HG03280 (cell line): ENCODE results near the gene SNX5.
A peak's percentile ranks its signal among the peaks of the same experiment; 100 is the strongest.

Experiments
- ATAC-seq: cut with Tn5 transposase; IDR thresholded peaks from one replicate; pipeline ENCODE4 v1.9.1; 2021; ENCODE audit warnings: mild to moderate bottlenecking, moderate library complexity; ENCODE audit not compliant: unreplicated experiment

Gene SNX5

GRCh38 chr20:17941087-17941825 lies 27.3 kb downstream of the SNX5 start:
- no peak for ATAC-seq

DNA sequence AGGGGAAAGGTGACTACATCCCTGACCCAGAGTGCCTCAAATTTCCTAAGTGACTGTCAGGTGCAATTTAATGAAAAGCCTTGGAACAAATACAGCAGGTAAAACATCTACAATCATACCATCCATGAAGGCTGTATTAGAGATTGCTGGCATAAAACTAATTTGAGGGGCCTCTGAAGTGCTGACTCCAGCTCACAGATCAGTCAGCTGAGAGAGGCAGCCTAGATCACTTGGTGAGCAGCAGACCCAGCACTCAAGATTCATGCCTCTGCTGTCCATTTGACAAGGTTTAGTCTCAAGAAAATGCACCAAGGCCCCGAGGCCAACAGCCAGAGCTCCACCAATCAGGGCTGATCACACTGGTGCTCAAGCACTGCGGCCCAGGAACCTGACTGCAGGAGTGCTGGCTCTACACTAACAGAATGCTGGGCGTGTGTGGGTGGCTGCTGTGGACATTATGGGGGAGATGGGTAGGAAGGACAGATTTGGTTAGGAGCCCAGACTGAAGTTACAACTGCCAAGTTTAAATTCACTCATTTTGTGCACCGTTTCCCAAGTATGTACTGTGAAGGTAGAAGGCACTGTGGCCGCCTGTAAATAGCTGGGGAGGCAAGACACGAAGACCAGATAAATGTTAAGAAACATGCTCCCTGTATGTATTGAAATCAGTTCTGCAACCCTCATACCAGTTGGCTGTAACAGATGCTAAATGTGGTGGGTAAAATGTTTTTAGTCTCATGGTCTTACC lies 28.2 kb downstream of the SNX5 start:
- no peak for ATAC-seq

GRCh38 chr20:17939622-17940223 lies 28.9 kb downstream of the SNX5 start:
- ATAC-seq = no peak

DNA sequence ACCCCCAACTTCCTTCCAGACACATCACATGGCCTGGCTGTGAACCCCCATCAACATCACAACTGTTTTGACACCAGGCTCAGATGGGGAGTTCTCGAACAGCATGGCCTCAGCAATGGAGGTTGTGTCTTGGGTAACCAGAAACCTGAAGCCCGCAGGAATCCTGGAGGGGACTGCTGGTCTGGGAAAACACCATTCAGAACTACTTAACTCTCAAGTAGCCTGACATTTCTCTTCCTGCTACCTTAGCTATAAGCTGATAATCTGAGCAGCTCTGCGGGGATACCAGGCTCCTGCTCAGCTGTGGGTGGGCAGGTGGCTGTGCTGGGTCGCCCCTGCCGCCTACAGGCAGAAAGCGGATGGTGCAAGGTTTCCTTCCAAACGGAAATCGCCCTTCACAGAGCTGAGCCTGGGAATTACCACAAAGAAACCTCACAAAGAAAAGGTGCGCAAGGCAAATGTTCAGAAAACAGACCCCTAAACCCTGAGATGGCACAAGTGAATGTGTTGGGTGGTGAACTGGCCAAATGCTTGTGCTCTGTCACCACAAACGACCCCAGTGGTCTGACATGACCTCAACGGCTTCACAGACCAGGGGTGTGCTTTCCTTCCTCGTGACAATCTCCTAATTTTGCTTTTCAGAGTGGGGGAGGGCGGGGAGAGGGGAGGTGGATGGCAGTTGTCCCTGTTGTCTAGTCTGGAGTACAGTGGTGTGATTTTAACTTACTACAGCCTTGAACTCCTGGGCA lies 29.5 kb downstream of the SNX5 start:
- peak; percentile 76 for ATAC-seq

GRCh38 chr20:17936761-17937732 lies 31.5 kb downstream of the SNX5 start:
- ATAC-seq = no peak

DNA sequence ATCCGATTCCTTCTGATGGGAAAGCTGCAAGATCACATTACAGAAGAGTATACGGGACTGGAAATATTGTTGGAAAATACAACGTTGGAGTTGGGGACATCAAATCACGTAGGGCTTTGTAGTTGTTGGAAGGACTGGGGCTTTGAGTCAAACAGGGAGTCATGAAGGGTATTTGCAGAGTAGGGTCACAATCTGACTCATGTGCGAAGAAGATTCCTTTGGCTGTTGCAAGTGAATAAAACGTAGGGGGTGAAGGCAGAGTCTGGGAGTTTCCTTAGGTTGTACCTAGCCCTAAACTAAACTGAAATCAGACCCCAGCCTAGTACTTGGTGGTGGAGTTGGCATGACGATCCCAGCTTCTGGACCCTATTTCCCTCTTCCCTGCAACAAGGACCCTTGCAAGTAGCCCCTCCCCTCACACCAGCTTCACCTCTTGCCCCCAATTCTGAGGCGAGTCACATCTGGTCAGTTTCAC lies 32.3 kb downstream of the SNX5 start:
- ATAC-seq = no peak

GRCh38 chr20:17935761-17936160 lies 32.8 kb downstream of the SNX5 start:
- ATAC-seq = no peak

DNA sequence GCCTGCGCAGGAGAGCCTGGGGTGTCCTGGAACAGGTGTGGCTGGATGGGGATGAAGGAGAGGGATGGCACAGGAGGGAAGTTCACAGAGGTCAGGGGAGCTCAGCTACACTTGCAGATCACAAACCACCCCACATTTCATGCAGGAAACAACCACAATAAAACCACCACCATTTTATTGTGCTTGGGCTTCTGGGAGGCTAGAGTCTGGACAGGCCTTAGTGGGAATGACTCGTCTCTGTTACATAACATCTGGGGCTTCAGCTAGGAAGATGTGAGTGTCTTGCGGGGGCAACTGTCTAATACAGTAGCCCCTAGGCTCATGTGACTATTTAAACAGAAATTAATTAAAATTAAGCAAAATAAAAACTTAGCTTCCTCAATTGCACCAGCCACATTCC lies 33.4 kb downstream of the SNX5 start:
- no peak for ATAC-seq

- ATAC-seq = no peak
Measured at GRCh38 chr20:17934141-17934862, 34.3 kb downstream of the SNX5 start.

- ATAC-seq = no peak
Measured at GRCh38 chr20:17933711-17934110, 34.9 kb downstream of the SNX5 start.

DNA sequence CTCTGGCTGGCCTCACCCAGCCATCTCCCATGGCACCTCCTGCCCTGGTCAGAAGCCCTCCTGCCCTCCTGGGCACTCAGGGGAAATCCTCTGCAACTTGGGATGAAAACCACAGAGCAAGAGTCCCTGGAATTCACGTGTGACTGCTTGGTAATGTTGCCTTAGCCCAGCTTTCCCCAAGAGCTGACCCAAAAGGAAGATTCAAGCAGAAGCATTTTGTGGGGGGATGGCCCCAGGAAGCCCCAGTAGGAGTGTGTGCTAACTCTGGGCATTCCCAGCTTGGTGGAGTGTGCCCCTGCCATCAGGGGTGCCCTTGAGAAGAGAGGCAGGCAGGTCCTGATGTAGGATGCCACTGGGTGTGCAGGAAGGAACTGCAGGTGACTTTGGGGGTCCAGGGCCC lies 35.5 kb downstream of the SNX5 start:
- no peak for ATAC-seq

DNA sequence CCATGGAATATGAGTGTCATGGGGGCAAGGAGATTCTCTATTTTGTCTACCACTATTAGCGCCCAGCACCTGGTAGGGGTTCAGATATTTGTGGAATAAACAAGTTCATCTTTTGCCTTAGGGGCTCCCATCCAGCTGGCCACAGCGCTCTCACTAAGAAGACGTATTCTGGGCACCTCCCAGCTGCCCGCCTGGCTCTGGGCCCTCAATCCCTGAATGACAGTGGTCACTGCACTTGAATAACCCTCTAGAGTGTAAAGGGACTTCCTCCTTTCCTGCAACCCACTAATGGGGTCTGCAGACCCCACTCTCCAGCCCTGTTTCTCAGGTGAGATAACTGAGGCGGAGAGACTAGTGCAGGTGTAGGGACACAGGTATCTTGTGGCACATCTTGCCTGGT lies 36.2 kb downstream of the SNX5 start:
- ATAC-seq = no peak

DNA sequence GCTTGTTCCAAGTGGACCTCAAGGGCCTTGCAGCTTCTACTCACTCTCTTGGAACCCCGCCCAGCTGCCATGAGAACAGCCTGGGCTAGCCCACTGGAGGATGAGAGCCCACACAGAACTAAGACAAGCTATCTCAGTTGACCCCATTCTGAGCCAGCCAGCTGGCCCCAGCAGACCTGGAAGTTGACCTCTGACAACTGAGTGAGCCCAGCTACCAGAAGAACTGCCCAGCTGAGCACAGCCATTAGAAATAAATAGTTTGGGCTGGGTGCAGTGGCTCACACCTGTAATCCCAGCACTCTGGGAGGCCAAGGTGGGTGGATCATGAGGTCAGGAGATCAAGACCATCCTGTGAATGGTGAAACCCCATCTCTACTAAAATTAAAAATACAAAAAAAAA lies 37.1 kb downstream of the SNX5 start:
- ATAC-seq = no peak

DNA sequence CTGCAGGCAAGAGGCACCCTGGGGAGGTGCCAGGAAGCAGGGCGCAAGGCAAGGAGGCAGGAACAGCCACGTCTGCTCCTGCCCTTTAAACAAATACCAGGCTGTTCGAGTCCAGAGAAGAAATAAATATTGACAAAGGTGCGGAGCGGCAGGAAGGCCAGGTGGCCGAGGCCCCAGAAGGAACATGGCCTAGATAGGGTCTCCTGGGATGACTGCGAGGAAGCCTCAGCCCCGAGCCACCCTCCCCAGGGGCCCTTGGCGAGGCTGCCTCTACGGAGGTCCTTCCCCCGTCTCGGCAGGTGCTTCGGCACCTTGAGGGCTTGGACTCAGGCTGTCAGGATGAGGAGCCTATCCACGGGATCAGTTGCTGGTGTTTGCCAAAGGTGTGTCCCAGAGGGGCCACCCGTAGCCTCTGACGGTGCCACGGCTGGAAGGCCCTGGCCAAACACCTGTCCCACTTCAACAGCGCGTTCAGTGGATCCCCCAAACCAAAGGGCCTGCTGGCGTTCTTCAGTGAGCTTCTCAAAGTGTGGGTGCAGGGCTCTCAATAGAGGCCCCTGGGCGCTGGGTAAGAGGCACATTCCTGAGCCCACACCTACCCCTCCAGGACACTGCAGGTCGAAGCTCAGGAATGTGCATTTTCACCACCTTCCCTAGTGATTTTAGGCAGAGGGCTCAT lies 39.8 kb downstream of the SNX5 start:
- ATAC-seq = no peak

DNA sequence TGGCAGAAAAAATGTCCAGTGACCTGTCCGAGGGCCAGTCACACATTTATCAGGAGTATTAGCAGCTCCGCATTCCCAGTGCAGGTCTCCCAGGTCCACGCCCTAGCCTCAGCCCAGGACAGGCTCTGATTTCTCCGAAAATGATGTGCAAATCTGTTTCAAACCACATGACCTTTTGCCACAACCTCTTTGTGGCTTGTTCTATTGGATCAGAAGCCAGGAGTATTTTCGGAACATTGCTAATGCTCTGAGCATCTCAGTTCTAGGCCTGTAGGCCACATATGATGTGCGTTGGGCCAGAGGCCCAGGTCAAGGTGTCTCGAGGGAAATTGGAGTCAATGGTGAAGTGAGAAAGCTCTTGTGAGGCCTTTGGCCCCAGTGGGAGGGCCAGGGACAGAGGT lies 40.4 kb downstream of the SNX5 start:
- ATAC-seq = no peak

DNA sequence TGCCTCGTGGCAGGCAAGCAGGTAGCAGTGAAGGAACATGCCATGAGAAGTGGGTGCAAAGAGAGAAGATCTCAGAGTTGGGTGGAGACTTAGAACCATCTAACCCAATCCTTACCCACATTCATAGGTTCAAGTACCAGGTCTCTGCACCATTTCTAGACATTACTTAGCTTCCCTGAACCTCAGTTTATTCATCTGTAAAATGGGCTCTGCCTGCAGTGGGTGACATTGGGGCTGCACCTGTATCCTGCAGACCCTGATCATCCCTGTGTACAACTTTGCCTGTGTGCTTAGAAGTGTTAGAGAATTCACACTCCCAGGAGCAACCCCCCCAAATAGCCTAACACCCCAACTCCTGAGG lies 42.7 kb downstream of the SNX5 start:
- no peak for ATAC-seq

GRCh38 chr20:17925141-17925939 lies 43.3 kb downstream of the SNX5 start:
- no peak for ATAC-seq

DNA sequence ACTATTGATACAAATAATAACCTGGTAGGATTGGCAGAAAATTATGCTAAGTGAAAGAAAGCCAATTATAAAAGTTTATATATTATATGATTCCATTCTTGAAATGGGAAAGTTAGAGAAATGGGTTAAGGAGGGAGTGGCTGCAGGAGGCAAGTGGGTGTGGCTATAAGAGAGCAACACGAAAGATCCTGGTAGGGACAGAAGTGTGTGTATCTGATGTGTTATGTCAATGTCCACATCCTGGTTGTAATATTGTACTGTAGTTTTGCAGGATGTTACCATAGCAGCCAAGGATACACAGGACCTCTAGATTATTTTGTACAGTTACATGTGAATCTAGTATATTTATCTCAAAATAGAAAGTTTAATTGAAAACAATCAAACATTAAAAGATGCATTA lies 46.8 kb downstream of the SNX5 start:
- ATAC-seq = no peak
